Lower leg skin (tissue), 4 donors: ENCODE measurements around the gene ADGRG2. TPM values are rescaled to one million over a fixed set of nuclear protein-coding genes. Genes with fewer than 3 reads are reported as not detected.
"Not testable (repeated sequence)": the region's sequence is repeated elsewhere in the genome, so short reads cannot be mapped to it uniquely, and the experiment has no call there.

ENCODE experiments used
- DNase-seq, 2 donors: peaks; one replicate each; pipeline ENCODE4 v3.0.0-alpha.2; 2019; ENCODE audit warnings: low spot score in 2 of 2
- H3K4me3 ChIP-seq: fragments of 200-600 bp; sonication (generic); 2 replicates; pipeline ENCODE4 v1.5.1; 2017; ENCODE audit warnings: mild to moderate bottlenecking, low read depth; ENCODE audit not compliant: poor library complexity, severe bottlenecking
- POLR2A ChIP-seq, 2 donors: fragments of 450-650 bp; IDR thresholded peaks; one replicate each; pipeline ENCODE4 v1.6.1; 2016 to 2017; ENCODE audit warnings: antibody characterized with exemption in 2 of 2, mild to moderate bottlenecking in 1 of 2, moderate library complexity in 1 of 2
- WGBS, 2 donors: methylation state at CpG; one replicate each; pipeline ENCODE4 v1.1.5; 2018; 5-methylcytosine and 5-hydroxymethylcytosine counted together
- intact Hi-C: fragments of 100-400 bp; cut with DNase I; formaldehyde crosslinking; loops from one replicate; pipeline ENCODE4 v1.15.0; 2023; ENCODE audit warnings: low total_unique reads
- total RNA-seq, 4 donors: library from RNA; depleted of rRNA; stranded (reverse); fragments of >200 nt; gene quantifications; one replicate each; pipeline ENCODE4 v1.1.0, GENCODE V29; 2016
- TF ChIP-seq, protein P1 (sequence below), 3 donors: fragments of 450-650 bp; IDR thresholded peaks; one replicate each; pipeline ENCODE4 v1.5.1; 2016; ENCODE audit warnings: antibody characterized with exemption in 3 of 3, mild to moderate bottlenecking in 3 of 3, moderate library complexity in 2 of 3

ADGRG2 gene
- total RNA-seq, 4 donors from 2014 or later: 0.47 to 0.62 (median 0.56) TPM

DNA sequence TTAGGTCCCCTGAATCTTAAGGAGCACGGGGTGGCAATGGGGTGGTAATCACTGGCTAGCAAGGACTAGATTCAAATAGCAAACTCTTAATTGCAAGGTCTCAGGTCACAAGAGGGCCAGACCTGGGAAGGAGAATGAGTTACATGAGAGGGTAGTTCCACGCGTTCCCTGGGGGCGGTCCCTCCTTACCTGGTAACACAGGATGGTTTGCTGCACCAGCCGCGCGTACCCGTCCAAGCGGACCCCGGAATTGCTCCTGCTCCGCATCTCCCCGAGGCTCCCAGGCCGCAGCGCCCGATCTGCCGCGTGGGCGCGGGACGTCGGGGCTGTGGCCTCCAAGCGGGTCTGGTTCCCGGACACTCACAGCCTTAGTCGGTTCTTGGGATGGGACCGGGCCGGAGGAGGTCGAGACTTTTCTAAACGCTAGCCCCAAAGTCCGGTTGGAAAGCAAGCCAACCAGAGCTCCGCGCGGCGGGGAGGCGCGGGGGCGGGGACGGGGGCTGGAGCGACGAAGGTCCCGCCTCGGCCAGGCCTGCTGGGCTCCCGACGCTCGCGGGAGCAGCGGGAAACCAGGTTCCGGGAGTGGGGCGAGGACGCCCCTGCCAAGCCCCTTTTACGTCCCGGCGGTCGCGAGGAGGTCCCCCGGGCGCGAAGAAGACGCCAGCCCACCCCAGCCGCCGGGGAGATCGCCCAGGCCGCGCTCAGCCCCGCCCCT lies 138.4 kb downstream of the ADGRG2 start, which contains the start of gene PHKA2:
Gene PHKA2, minus strand, starts transcription at position 449 of the 715 bp plus-strand sequence. Its CDS starts 182 bp downstream, at position 267.
- TF ChIP-seq, protein P1, sequence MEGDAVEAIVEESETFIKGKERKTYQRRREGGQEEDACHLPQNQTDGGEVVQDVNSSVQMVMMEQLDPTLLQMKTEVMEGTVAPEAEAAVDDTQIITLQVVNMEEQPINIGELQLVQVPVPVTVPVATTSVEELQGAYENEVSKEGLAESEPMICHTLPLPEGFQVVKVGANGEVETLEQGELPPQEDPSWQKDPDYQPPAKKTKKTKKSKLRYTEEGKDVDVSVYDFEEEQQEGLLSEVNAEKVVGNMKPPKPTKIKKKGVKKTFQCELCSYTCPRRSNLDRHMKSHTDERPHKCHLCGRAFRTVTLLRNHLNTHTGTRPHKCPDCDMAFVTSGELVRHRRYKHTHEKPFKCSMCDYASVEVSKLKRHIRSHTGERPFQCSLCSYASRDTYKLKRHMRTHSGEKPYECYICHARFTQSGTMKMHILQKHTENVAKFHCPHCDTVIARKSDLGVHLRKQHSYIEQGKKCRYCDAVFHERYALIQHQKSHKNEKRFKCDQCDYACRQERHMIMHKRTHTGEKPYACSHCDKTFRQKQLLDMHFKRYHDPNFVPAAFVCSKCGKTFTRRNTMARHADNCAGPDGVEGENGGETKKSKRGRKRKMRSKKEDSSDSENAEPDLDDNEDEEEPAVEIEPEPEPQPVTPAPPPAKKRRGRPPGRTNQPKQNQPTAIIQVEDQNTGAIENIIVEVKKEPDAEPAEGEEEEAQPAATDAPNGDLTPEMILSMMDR (IDR thresholded peaks at IDR 0.05): no peak
- no peak for TF ChIP-seq POLR2A (IDR thresholded peaks at IDR 0.05)
- H3K4me3 ChIP-seq: peak within 1 kb of the TSS; percentile 62
- peak; percentile 14 to 88 for DNase-seq
- WGBS, 2 donors: 4 to 33% methylated on average over 20 to 50 of the region's 64 CpGs
- intact Hi-C loops: no loop called here

DNA sequence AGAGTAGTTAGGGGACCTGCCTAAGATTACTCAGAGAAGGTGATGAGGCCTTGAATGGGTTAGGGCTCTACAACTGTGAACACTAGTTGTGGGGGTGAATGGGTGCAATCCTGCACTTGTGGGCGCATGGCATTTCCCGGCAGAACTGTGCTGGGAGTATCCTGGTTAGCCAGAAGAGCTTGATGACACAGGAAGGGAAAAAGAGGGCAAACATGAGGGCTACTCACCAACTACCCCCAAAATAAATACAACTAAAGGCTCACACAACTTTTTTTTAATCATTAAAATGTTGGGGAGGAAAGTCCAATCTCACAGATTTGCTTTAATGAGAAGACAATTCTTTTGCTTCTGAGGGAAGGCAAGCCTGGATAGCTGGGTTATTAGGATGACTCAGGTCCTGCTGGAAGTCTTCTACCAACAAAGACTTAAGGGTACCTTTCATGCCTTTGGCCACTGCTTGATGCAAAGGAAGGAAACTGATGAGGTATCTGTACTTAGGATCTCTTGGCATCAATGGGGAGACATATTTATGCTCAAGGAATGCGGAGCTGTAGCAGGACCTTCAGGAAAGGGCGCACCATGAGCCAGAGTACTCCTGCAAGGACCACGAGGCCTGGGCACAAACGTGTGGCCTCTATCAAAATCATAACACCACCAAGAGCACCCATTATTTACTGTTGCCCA lies 141.0 kb downstream of the ADGRG2 start:
- no peak for TF ChIP-seq POLR2A (IDR thresholded peaks at IDR 0.05)
- TF ChIP-seq, protein P1 (IDR thresholded peaks at IDR 0.05): no peak
- no peak overlapping the region for H3K4me3 ChIP-seq
- 76 to 82% methylated on average over 6 of the region's 6 CpGs for WGBS, 2 donors
- DNase-seq: no peak
- intact Hi-C loops: no loop called here

DNA sequence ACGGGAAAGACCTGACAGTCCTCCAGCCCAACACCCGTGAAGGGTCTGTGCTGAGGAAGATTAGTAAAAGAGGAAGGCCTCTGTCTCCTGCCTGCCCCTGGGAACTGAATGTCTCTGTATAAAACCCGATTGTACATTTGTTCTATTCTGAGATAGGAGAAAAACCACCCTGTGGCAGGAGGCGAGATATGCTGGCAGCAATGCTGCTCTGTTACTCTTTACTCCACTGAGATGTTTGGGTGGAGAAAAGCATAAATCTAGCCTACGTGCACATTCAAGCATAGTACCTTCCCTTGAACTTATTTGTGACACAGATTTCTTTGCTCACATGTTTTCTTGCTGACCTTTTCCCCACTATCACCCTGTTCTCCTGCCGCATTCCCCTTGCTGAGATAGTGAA lies 142.0 kb downstream of the ADGRG2 start:
- DNase-seq, H3K4me3 ChIP-seq, intact Hi-C loops: not testable (repeated sequence)
- 74 to 78% methylated on average over 6 of the region's 6 CpGs for WGBS, 2 donors

DNA sequence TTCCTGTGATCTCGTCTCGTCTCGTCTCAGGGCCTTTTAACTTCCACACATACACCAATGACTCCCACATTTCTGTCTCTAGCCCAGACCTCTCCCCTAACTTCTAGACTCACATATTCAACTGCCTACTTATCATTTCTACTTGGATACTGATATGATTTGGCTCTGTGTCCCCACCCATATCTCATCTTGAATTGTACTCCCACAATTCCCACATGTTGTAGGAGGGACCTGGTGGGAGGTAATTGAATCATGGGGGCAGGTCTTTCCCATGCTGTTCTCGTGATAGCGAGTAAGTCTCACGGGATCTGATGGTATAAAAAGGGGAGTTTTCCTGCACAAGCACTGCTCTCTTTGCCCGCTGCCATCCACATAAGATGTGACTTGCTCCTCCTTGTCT lies 147.3 kb downstream of the ADGRG2 start:
- no peak overlapping the region for H3K4me3 ChIP-seq
- WGBS, 2 donors: 93 to 94% methylated on average over 7 of the region's 7 CpGs
- TF ChIP-seq POLR2A (IDR thresholded peaks at IDR 0.05): no peak
- TF ChIP-seq, protein P1 (IDR thresholded peaks at IDR 0.05): no peak
- intact Hi-C loops: no loop called here
- no peak for DNase-seq

DNA sequence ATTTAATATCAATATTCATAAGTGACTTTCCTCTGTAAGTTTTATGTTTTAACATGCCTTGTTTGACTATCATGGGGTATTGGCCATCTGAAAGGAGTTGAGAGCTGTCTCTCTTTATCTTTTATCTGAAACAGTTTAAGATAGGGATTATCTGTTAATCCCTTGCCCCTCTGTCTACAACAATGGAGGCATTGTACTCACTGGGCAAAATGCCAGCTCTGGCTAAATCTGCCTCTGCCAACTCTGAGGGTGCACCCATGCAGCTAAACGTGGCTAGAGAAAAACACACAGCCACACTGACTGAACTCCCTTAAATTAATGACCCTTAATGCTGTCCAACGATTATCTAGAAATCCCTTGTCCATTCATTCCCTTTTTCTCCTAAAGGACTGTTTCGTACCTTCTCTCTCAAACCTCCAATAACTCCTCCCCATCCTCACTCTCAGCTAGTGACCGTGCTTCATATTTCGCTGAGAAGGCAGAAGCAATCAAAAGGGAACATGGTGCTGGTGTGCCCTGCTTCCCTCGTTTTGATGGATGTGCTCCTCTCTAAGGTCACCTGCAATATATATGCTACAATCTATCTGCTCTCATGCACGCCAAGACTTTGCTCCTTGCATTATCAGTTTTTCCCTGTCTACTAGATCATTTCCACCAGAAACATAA lies 148.6 kb downstream of the ADGRG2 start:
- H3K4me3 ChIP-seq: no peak overlapping the region
- intact Hi-C loops: no loop called here
- TF ChIP-seq POLR2A (IDR thresholded peaks at IDR 0.05): no peak
- TF ChIP-seq, protein P1 (IDR thresholded peaks at IDR 0.05): no peak
- no peak for DNase-seq
- WGBS, 2 donors: 74 to 75% methylated on average over 7 of the region's 7 CpGs

DNA sequence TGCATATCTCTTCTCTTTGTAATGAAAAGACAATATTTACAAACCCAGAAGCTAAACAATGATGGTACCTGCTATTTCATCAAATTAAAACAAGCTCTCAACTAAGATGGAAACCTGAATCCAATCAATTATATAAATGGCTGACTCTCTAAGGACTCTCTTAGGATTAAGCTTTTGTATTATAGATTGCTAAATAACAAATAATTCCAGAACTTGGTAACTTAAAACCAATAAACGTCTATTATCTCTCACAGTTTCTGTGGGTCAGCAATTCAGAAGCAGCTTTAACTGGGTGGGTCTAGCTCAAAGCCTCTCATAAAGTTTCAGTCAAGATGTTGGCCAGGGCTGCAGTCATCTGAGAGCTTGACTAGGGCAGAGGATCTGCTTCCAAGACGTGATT lies 150.8 kb downstream of the ADGRG2 start:
- 42 to 45% methylated on average over 2 of the region's 2 CpGs for WGBS, 2 donors
- H3K4me3 ChIP-seq: no peak overlapping the region
- TF ChIP-seq, protein P1 (IDR thresholded peaks at IDR 0.05): no peak
- no peak for TF ChIP-seq POLR2A (IDR thresholded peaks at IDR 0.05)
- intact Hi-C loops: no loop called here
- DNase-seq: no peak
